H1 (cell line): ENCODE data around the gene TXNDC11. TPM values are rescaled to one million over a fixed set of nuclear protein-coding genes. Genes with fewer than 3 reads are reported as not detected.
A peak's percentile ranks its signal among the peaks of the same experiment; 100 is the strongest.

ENCODE experiments used
- CTCF ChIA-PET: fragments of 300-600 bp; sonication (Branson Sonifier 250); formaldehyde crosslinking; loops from one replicate; lab custom pipeline; 2021; ENCODE audit not compliant: partially characterized antibody; lab: Charles Lee
- POLR2A ChIA-PET: fragments of 300-600 bp; sonication (Branson Sonifier 250); formaldehyde crosslinking; loops from one replicate; lab custom pipeline; 2021; ENCODE audit warnings: inconsistent platforms; ENCODE audit not compliant: partially characterized antibody; lab: Charles Lee
- DNase-seq, 2 experiments: peaks; one replicate each; pipeline versions ENCODE4 v3.0.0 to v3.0.0-alpha.2; 2010 to 2022; ENCODE audit warnings: low spot score in 2 of 2, low read depth in 1 of 2, mixed read lengths in 1 of 2
- FAIRE-seq: peaks from 2 replicates; lab custom pipeline; 2011; peaks lifted over from hg19 to GRCh38; lab: Jason Lieb, UNC
- H2AFZ ChIP-seq: 2 replicates; pipeline ENCODE4 v1.8.1; 2012; ENCODE audit warnings: low read length, inconsistent platforms
- H2AK5ac ChIP-seq: 2 replicates; pipeline ENCODE4 v1.6.1; 2013; ENCODE audit warnings: low read depth, low read length
- H2BK120ac ChIP-seq: replicated peaks from 2 replicates; pipeline ENCODE3; 2013; ENCODE audit warnings: low read depth, low read length, inconsistent platforms
- H2BK12ac ChIP-seq: 2 replicates; pipeline ENCODE4 v1.6.1; 2013; ENCODE audit warnings: low read depth, low read length
- H2BK15ac ChIP-seq: 2 replicates; pipeline ENCODE4 v1.6.1; 2013; ENCODE audit warnings: low read length
- H2BK20ac ChIP-seq: 2 replicates; pipeline ENCODE4 v1.6.1; 2013; ENCODE audit warnings: low read length
- H2BK5ac ChIP-seq: 2 replicates; pipeline ENCODE4 v1.6.1; 2013; ENCODE audit warnings: low read depth, low read length
- H3K14ac ChIP-seq: 2 replicates; pipeline ENCODE4 v1.6.1; 2013; ENCODE audit warnings: inconsistent platforms; ENCODE audit not compliant: insufficient read length
- H3K18ac ChIP-seq: 2 replicates; pipeline ENCODE4 v1.6.1; 2013; ENCODE audit warnings: low read length; ENCODE audit errors: extremely low read depth
- H3K23ac ChIP-seq: 2 replicates; pipeline ENCODE4 v1.6.1; 2013; ENCODE audit warnings: inconsistent platforms; ENCODE audit not compliant: insufficient read length
- H3K23me2 ChIP-seq: 2 replicates; pipeline ENCODE4 v1.6.1; 2013; ENCODE audit warnings: low read depth, low read length
- H3K27ac ChIP-seq: 2 replicates; pipeline ENCODE4 v1.6.1; 2011; ENCODE audit warnings: low read depth, low read length, inconsistent platforms
- H3K27me3 ChIP-seq, 4 experiments: replicated peaks in 1 of 4; 1 replicate in 1 of 4; 2 replicates in 3 of 4; pipeline versions ENCODE4 v1.6.1 to v1.8.1; 2011 to 2013; ENCODE audit warnings: low read length in 3 of 4, mild to moderate bottlenecking in 3 of 4, inconsistent platforms in 2 of 4, mixed read lengths in 2 of 4, moderate library complexity in 1 of 4; ENCODE audit not compliant: control insufficient read depth in 3 of 4, insufficient read depth in 3 of 4; ENCODE audit errors: extremely low read depth in 1 of 4
- H3K36me3 ChIP-seq, 4 experiments: 2 replicates each; pipeline versions ENCODE4 v1.6.1 to v1.8.1; 2011 to 2013; ENCODE audit warnings: mild to moderate bottlenecking in 4 of 4, low read length in 3 of 4, moderate library complexity in 2 of 4, control low read depth in 1 of 4, inconsistent platforms in 1 of 4; ENCODE audit not compliant: insufficient read depth in 4 of 4, control insufficient read depth in 2 of 4
- H3K4ac ChIP-seq: replicated peaks from 2 replicates; pipeline ENCODE3; 2013; ENCODE audit warnings: low read length, low read depth, mixed read lengths, inconsistent platforms; ENCODE audit not compliant: insufficient read length
- H3K4me1 ChIP-seq, 4 experiments: replicated peaks in 1 of 4; 1 replicate in 1 of 4; 2 replicates in 3 of 4; pipeline versions ENCODE4 v1.6.1 to v1.8.1; 2011 to 2013; ENCODE audit warnings: low read length in 3 of 4, inconsistent platforms in 2 of 4, mixed read lengths in 1 of 4; ENCODE audit not compliant: insufficient read depth in 4 of 4, control insufficient read depth in 3 of 4
- H3K4me2 ChIP-seq, 2 experiments: 2 replicates each; pipeline versions ENCODE4 v1.6.1 to v1.8.1; 2011 to 2013; ENCODE audit warnings: low read depth in 2 of 2, low read length in 2 of 2, control low read depth in 1 of 2, inconsistent platforms in 1 of 2, mild to moderate bottlenecking in 1 of 2; ENCODE audit not compliant: insufficient read depth in 1 of 2
- H3K4me3 ChIP-seq, 4 experiments: fragments of 200-600, 300-600 bp in 1 of 4; sonication (generic), shearing (Covaris generic), sonication (Bioruptor Twin) in 1 of 4; 2 replicates each; pipeline versions ENCODE4 v1.5.1 to v1.8.1; 2011 to 2016; ENCODE audit warnings: low read length in 4 of 4, low read depth in 3 of 4, control low read depth in 2 of 4, inconsistent platforms in 2 of 4, mild to moderate bottlenecking in 2 of 4, mixed read lengths in 1 of 4, moderate library complexity in 1 of 4; ENCODE audit not compliant: insufficient read depth in 2 of 4; ENCODE audit errors: extremely low read depth in 1 of 4
- H3K56ac ChIP-seq: replicated peaks from 2 replicates; pipeline ENCODE3; 2013; ENCODE audit warnings: low read depth, mild to moderate bottlenecking, mixed read lengths, low read length, inconsistent platforms; ENCODE audit not compliant: insufficient read length
- H3K79me1 ChIP-seq: 2 replicates; pipeline ENCODE4 v1.6.1; 2013; ENCODE audit warnings: low read depth, low read length, control low read depth
- H3K79me2 ChIP-seq, 2 experiments: 2 replicates each; pipeline versions ENCODE4 v1.6.1 to v1.8.1; 2012 to 2013; ENCODE audit warnings: low read length in 2 of 2, mild to moderate bottlenecking in 2 of 2, inconsistent platforms in 1 of 2; ENCODE audit not compliant: insufficient read depth in 2 of 2, control insufficient read depth in 1 of 2
- H3K9ac ChIP-seq, 4 experiments: replicated peaks in 1 of 4; 1 replicate in 1 of 4; 2 replicates in 3 of 4; pipeline versions ENCODE4 v1.6.1 to v1.8.1; 2011 to 2013; ENCODE audit warnings: low read depth in 3 of 4, low read length in 3 of 4, control low read depth in 2 of 4, mild to moderate bottlenecking in 2 of 4, moderate library complexity in 2 of 4, inconsistent platforms in 1 of 4; ENCODE audit errors: extremely low read depth in 1 of 4
- H3K9me3 ChIP-seq, 2 experiments: 2 replicates each; pipeline versions ENCODE4 v1.6.1 to v1.8.1; 2012 to 2013; ENCODE audit warnings: mild to moderate bottlenecking in 2 of 2, moderate library complexity in 2 of 2, control low read depth in 1 of 2, inconsistent platforms in 1 of 2, low read depth in 1 of 2, low read length in 1 of 2, mixed read lengths in 1 of 2; ENCODE audit not compliant: insufficient read depth in 2 of 2
- H4K20me1 ChIP-seq, 2 experiments: replicated peaks in 1 of 2; 2 replicates each; pipeline versions ENCODE3 to v1.8.1; 2011 to 2013; ENCODE audit warnings: inconsistent platforms in 2 of 2, low read length in 2 of 2, mild to moderate bottlenecking in 1 of 2; ENCODE audit not compliant: insufficient read depth in 2 of 2, control insufficient read depth in 1 of 2
- H4K5ac ChIP-seq: 2 replicates; pipeline ENCODE4 v1.6.1; 2013; ENCODE audit warnings: low read length, low read depth, mixed read lengths, inconsistent platforms; ENCODE audit not compliant: insufficient read length
- H4K8ac ChIP-seq: 2 replicates; pipeline ENCODE4 v1.8.0; 2013; ENCODE audit warnings: mild to moderate bottlenecking, moderate library complexity, low read length, inconsistent platforms; ENCODE audit not compliant: insufficient read depth; ENCODE audit errors: extremely low read depth
- H4K91ac ChIP-seq: replicated peaks from 2 replicates; pipeline ENCODE3; 2013; ENCODE audit warnings: low read length, mixed read lengths, inconsistent platforms; ENCODE audit not compliant: insufficient read length
- ASH2L ChIP-seq: fragments of 200-600, 300-600 bp; sonication (generic); IDR thresholded peaks from one replicate; pipeline ENCODE4 v1.7.1; 2017; ENCODE audit warnings: low read length
- FOSL1 ChIP-seq: IDR thresholded peaks from 2 replicates; pipeline ENCODE4 v1.6.1; 2011; ENCODE audit warnings: mild to moderate bottlenecking, low read depth, low read length, moderate library complexity; ENCODE audit not compliant: insufficient read depth
- WGBS, 2 experiments: shearing (Covaris generic) in 1 of 2; methylation state at CpG; one replicate each; pipeline versions ENCODE4 v1.1.6 to v1.1.7; 2013 to 2015; ENCODE audit warnings: low lambda C conversion rate in 2 of 2, mixed read lengths in 2 of 2, inconsistent platforms in 1 of 2, low coverage in 1 of 2, missing lambda C conversion rate in 1 of 2; ENCODE audit not compliant: insufficient replicate concordance in 2 of 2, insufficient coverage in 1 of 2, insufficient read length in 1 of 2; ENCODE audit errors: extremely low coverage in 1 of 2, missing lambda C conversion rate in 1 of 2; 5-methylcytosine and 5-hydroxymethylcytosine counted together
- polyA plus RNA-seq, 7 experiments: library from polyadenylated mRNA; depleted of rRNA in 3 of 7; stranded (reverse) in 5 of 7; unstranded in 2 of 7; fragments of >200 nt in 5 of 7; fragments of 200-250 nt in 2 of 7; gene quantifications; 1 replicate in 5 of 7; 2 replicates in 1 of 7; 4 replicates in 1 of 7; pipeline versions ENCODE4 v1.2.1 to v1.2.3, GENCODE V29; 2011 to 2013; ENCODE audit warnings: missing spikeins in 2 of 7, mixed read lengths in 2 of 7
- total RNA-seq: library from RNA; stranded (reverse); fragmentation: NEBNext Ultra II Directional; extraction: Animal tissue kit (Norgen Biotek cat#: 25700); gene quantifications from 2 replicates; pipeline ENCODE4 v1.2.1, GENCODE V29; 2021

TXNDC11 gene
- total and polyA plus RNA-seq, 2 of the 8 experiments (the other 6 are each of a cell fraction or from before 2014, with no cell fraction given): 13.5 to 13.8 TPM

DNA sequence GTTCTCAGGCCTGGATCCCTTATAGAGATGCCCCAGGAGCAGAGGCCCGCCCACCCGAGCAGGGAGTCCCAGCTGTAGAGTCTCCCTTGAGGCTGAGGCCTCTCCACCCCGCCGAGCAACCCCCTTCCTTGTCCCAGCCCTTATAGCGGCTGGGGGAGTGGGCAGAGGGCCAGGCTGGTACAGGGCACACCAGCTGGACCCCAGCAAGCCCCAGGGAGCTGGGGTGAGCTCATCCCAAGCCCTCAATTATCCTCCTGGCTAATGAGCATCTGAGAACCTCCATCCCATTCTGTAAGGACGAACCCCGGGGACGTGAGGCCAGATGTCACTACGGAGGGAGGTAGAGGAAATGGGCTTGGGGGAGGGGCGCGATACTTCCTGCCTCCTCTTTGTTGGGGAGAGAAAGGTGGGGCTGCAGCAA, 77.6 kb downstream of the TXNDC11 start:
- 28% methylated on average over 11 of the region's 11 CpGs; no CpG with 5 or more reads in 1 of the 2 experiments for WGBS, 2 experiments
- Histone ChIP-seq H3K9me3 (no peaks in the 10 kb centered on the region), H3K27me3 (peaks cover 0 to 4% (median 0%) of the 10 kb centered on the region in 4 experiments; a peak in 1 of 7 replicates), H2BK20ac (peak overlapping the region; percentile 96; the same call in 1 of the 2 replicates), H2BK12ac (peak overlapping the region; percentile 85; the same call in 1 of the 2 replicates), H3K79me1 (peaks cover 6% of the 10 kb centered on the region), H2BK120ac (no peak overlapping the region)
- CTCF ChIA-PET: interaction anchor here (0.8 to 4.3 kb wide), 9 partner anchors 22 to 269 kb away, joined by 3 to 23 read pairs (median 4); no protein-coding TSS in a partner anchor
- DNase-seq: peak in 1 of 2 experiments; percentile 68
- POLR2A ChIA-PET: interaction anchor here (1.2 to 4.0 kb wide), 5 partner anchors 9 to 67 kb away, joined by 3 to 23 read pairs (median 4); no protein-coding TSS in a partner anchor
- TF ChIP-seq ASH2L: peak; percentile 29
- no peak for TF ChIP-seq FOSL1
- TF ChIP-seq, all 59 proteins: peak for 1
- Histone ChIP-seq H4K5ac (peak overlapping the region; percentile 13), H4K91ac (no peak overlapping the region), H3K36me3 (no peaks in the 10 kb centered on the region), H3K4me2 (peak overlapping the region; percentile 43 to 46), H3K14ac (no peak overlapping the region), H2BK15ac (no peak overlapping the region), H3K4me3 (no peak overlapping the region), H3K18ac (peak overlapping the region; percentile 56), H3K4me1 (peaks cover 5 to 20% (median 16%) of the 10 kb centered on the region in 4 experiments), H3K4ac (no peak overlapping the region), H3K23me2 (peaks cover 5% of the 10 kb centered on the region; the same call in 1 of the 2 replicates), H2AFZ (0 out of 2 replicates have a peak overlapping the region, but pooled peaks have one; percentile 43), H4K20me1 (peaks cover 3 to 10% of the 10 kb centered on the region in 2 experiments), H3K27ac (no peak overlapping the region), H3K56ac (no peak overlapping the region), H2BK5ac (peak overlapping the region; percentile 92; the same call in 1 of the 2 replicates), H2AK5ac (no peak overlapping the region), H3K23ac (no peak overlapping the region), H3K9ac (no peak overlapping the region), H4K8ac (0 out of 2 replicates have a peak overlapping the region, but pooled peaks have one; percentile 22), H3K79me2 (peaks cover 10 to 14% of the 10 kb centered on the region in 2 experiments; a peak in 3 of 4 replicates)
- FAIRE-seq: no peak
